Esophagus muscularis mucosa (tissue), 3 donors: ENCODE data around the gene MYZAP.

ENCODE experiments used
- POLR2A ChIP-seq: fragments of 450-650 bp; IDR thresholded peaks from one replicate; pipeline ENCODE4 v1.6.1; 2017; ENCODE audit warnings: antibody characterized with exemption, moderate library complexity, mild to moderate bottlenecking, low read depth
- POLR2AphosphoS5 ChIP-seq, 2 donors: sonication (generic); formaldehyde crosslinking; IDR thresholded peaks; one replicate each; pipeline ENCODE4 v1.6.1; 2017; ENCODE audit warnings: antibody characterized with exemption in 2 of 2
- TF ChIP-seq, protein P1 (sequence below), 3 experiments: fragments of 200-600 bp in 2 of 3; fragments of 450-650 bp in 1 of 3; sonication (generic) in 2 of 3; IDR thresholded peaks; one replicate each; pipeline ENCODE4 v1.5.1; 2017 to 2019; ENCODE audit warnings: antibody characterized with exemption in 3 of 3, mild to moderate bottlenecking in 2 of 3, moderate library complexity in 1 of 3

DNA sequence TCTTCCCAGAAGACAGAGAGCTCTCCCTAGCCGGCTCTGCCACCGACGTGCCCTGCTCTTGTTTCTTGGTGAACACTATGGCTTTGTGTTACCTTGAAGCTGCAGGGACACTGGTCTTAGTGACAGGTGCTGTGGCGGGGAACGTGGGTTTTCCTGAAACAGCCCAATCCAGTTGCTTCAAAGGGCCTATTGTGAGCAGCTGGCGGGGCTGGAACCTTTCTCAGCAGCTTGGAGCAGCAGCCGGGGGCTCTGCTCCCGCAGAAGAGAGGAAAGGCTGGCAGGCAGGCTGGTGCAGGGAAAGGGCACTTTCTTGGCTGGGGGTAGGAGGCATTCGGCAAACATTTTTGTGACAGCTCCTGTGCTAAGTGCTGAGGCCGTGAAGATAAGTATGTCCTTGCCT, 12.8 kb downstream of the MYZAP start:
- TF ChIP-seq, protein P1, sequence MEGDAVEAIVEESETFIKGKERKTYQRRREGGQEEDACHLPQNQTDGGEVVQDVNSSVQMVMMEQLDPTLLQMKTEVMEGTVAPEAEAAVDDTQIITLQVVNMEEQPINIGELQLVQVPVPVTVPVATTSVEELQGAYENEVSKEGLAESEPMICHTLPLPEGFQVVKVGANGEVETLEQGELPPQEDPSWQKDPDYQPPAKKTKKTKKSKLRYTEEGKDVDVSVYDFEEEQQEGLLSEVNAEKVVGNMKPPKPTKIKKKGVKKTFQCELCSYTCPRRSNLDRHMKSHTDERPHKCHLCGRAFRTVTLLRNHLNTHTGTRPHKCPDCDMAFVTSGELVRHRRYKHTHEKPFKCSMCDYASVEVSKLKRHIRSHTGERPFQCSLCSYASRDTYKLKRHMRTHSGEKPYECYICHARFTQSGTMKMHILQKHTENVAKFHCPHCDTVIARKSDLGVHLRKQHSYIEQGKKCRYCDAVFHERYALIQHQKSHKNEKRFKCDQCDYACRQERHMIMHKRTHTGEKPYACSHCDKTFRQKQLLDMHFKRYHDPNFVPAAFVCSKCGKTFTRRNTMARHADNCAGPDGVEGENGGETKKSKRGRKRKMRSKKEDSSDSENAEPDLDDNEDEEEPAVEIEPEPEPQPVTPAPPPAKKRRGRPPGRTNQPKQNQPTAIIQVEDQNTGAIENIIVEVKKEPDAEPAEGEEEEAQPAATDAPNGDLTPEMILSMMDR (IDR thresholded peaks at IDR 0.05) = no peak
- TF ChIP-seq POLR2A (no peak), POLR2AphosphoS5 (IDR thresholded peaks at IDR 0.05) (no peak)
